Suprapubic skin (tissue), 3 donors: ENCODE measurements around the gene CILP2.

Experiments
- POLR2A ChIP-seq, 2 donors: fragments of 450-650 bp; IDR thresholded peaks; one replicate each; pipeline ENCODE4 v1.6.1; 2017; ENCODE audit warnings: antibody characterized with exemption in 2 of 2, mild to moderate bottlenecking in 2 of 2, moderate library complexity in 2 of 2
- TF ChIP-seq, protein P1 (sequence below), 2 donors: fragments of 200-600 bp in 1 of 2; fragments of 450-650 bp in 1 of 2; sonication (generic) in 1 of 2; IDR thresholded peaks; one replicate each; pipeline ENCODE4 v1.5.1; 2016 to 2019; ENCODE audit warnings: antibody characterized with exemption in 2 of 2, mild to moderate bottlenecking in 1 of 2, moderate library complexity in 1 of 2

DNA sequence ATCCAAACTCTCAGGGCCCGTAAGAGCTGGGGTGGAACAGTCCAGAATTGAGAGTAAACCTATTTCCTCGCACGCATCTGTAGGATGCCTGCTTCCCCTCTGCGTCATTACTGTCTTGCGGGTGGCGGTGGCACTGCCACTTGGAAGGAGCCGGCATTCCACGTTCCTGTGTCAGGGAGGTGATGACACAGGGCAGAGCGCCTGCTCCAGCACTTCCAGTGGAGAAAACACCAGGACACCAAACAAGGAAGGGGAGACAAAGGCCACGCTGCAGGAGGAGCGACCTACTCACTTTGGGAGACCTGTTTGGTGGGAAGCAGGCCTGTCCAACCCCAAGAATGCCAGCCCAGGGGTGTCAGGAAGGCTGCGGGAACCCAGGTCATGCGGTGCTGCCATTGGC lies 43.3 kb downstream of the CILP2 start:
- TF ChIP-seq, protein P1, sequence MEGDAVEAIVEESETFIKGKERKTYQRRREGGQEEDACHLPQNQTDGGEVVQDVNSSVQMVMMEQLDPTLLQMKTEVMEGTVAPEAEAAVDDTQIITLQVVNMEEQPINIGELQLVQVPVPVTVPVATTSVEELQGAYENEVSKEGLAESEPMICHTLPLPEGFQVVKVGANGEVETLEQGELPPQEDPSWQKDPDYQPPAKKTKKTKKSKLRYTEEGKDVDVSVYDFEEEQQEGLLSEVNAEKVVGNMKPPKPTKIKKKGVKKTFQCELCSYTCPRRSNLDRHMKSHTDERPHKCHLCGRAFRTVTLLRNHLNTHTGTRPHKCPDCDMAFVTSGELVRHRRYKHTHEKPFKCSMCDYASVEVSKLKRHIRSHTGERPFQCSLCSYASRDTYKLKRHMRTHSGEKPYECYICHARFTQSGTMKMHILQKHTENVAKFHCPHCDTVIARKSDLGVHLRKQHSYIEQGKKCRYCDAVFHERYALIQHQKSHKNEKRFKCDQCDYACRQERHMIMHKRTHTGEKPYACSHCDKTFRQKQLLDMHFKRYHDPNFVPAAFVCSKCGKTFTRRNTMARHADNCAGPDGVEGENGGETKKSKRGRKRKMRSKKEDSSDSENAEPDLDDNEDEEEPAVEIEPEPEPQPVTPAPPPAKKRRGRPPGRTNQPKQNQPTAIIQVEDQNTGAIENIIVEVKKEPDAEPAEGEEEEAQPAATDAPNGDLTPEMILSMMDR (IDR thresholded peaks at IDR 0.05): no peak
- TF ChIP-seq POLR2A (IDR thresholded peaks at IDR 0.05): no peak
